Breast epithelium (tissue), 4 donors: ENCODE measurements around the gene DIO1. TPM values are rescaled to one million over a fixed set of nuclear protein-coding genes. Genes with fewer than 3 reads are reported as not detected.
"Not testable (repeated sequence)": the region's sequence is repeated elsewhere in the genome, so short reads cannot be mapped to it uniquely, and the experiment has no call there.

Experiments
- DNase-seq, 2 donors: peaks; one replicate each; pipeline ENCODE4 v3.0.0-alpha.2; 2019; ENCODE audit warnings: low spot score in 2 of 2
- H3K27ac ChIP-seq, 2 donors: fragments of 200-600 bp; sonication (generic) in 1 of 2; one replicate each; pipeline ENCODE4 v1.5.1; 2016 to 2019; ENCODE audit warnings: mild to moderate bottlenecking in 1 of 2
- H3K27me3 ChIP-seq, 2 donors: fragments of 200-600 bp; sonication (generic) in 1 of 2; one replicate each; pipeline versions ENCODE4 v1.5.1 to v1.6.0; 2017 to 2019; ENCODE audit warnings: control low read depth in 1 of 2, mild to moderate bottlenecking in 1 of 2
- H3K36me3 ChIP-seq: fragments of 200-600 bp; one replicate; pipeline ENCODE4 v1.5.1; 2019
- H3K4me1 ChIP-seq, 2 donors: fragments of 200-600 bp; sonication (generic); one replicate each; pipeline ENCODE4 v1.5.1; 2016 to 2019; ENCODE audit warnings: control low read depth in 1 of 2
- H3K4me3 ChIP-seq, 3 donors: fragments of 200-600 bp; sonication (generic); 1 replicate in 2 of 3; 2 replicates in 1 of 3; pipeline ENCODE4 v1.5.1; 2016 to 2019; ENCODE audit warnings: mild to moderate bottlenecking in 3 of 3, moderate library complexity in 2 of 3
- H3K9me3 ChIP-seq, 2 donors: fragments of 200-600 bp; sonication (generic) in 1 of 2; one replicate each; pipeline ENCODE4 v1.5.1; 2016 to 2019; ENCODE audit warnings: control low read depth in 1 of 2
- POLR2A ChIP-seq: fragments of 450-650 bp; IDR thresholded peaks from one replicate; pipeline ENCODE4 v1.6.1; 2016; ENCODE audit warnings: antibody characterized with exemption, mild to moderate bottlenecking, moderate library complexity
- POLR2AphosphoS5 ChIP-seq, 3 donors: sonication (generic); formaldehyde crosslinking; IDR thresholded peaks; one replicate each; pipeline ENCODE4 v1.6.1; 2017; ENCODE audit warnings: antibody characterized with exemption in 3 of 3
- intact Hi-C: fragments of 100-400 bp; cut with DNase I; formaldehyde crosslinking; loops from one replicate; pipeline ENCODE4 v1.15.1; 2023; ENCODE audit warnings: low total_unique reads
- total RNA-seq, 3 donors: library from RNA; depleted of rRNA; stranded (reverse); fragments of >200 nt; gene quantifications; one replicate each; pipeline ENCODE4 v1.1.0, GENCODE V29; 2016
- TF ChIP-seq, protein P1 (sequence below), 3 donors: fragments of 450-650 bp; IDR thresholded peaks; one replicate each; pipeline ENCODE4 v1.5.1; 2016 to 2017; ENCODE audit warnings: antibody characterized with exemption in 3 of 3, mild to moderate bottlenecking in 3 of 3, moderate library complexity in 3 of 3

DIO1 gene
- total RNA-seq, 3 donors from 2014 or later: 0.59 to 8.2 TPM; not detected in 1

DNA sequence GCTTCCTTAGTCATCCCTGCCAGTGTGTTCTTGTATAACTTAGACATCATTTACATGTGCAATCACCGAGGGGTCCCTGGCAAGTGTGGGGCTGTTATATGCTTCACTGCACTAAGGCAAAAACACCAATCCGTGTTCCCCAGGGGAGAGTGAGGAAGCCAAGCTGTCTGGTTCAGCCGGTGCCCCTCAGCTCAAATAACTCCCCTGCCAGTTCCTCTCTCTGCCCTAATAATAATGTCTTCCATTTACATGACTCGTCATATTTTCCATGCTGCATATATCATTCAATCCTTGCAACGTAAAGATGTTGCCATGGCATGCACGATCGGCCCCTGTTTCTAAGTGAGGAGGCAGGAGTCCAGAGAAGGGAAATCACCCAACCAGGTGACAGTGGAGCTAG lies 31.5 kb upstream of the DIO1 start:
- TF ChIP-seq, protein P1, sequence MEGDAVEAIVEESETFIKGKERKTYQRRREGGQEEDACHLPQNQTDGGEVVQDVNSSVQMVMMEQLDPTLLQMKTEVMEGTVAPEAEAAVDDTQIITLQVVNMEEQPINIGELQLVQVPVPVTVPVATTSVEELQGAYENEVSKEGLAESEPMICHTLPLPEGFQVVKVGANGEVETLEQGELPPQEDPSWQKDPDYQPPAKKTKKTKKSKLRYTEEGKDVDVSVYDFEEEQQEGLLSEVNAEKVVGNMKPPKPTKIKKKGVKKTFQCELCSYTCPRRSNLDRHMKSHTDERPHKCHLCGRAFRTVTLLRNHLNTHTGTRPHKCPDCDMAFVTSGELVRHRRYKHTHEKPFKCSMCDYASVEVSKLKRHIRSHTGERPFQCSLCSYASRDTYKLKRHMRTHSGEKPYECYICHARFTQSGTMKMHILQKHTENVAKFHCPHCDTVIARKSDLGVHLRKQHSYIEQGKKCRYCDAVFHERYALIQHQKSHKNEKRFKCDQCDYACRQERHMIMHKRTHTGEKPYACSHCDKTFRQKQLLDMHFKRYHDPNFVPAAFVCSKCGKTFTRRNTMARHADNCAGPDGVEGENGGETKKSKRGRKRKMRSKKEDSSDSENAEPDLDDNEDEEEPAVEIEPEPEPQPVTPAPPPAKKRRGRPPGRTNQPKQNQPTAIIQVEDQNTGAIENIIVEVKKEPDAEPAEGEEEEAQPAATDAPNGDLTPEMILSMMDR (IDR thresholded peaks at IDR 0.05): no peak
- TF ChIP-seq POLR2AphosphoS5 (IDR thresholded peaks at IDR 0.05) (no peak), POLR2A (no peak)
- Histone ChIP-seq H3K4me3 (no peak overlapping the region), H3K36me3 (no peaks in the 10 kb centered on the region), H3K4me1 (no peaks in the 10 kb centered on the region), H3K27ac (no peak overlapping the region), H3K27me3 (no peaks in the 10 kb centered on the region), H3K9me3 (no peaks in the 10 kb centered on the region)
- no peak for DNase-seq
- intact Hi-C loops: no loop called here

DNA sequence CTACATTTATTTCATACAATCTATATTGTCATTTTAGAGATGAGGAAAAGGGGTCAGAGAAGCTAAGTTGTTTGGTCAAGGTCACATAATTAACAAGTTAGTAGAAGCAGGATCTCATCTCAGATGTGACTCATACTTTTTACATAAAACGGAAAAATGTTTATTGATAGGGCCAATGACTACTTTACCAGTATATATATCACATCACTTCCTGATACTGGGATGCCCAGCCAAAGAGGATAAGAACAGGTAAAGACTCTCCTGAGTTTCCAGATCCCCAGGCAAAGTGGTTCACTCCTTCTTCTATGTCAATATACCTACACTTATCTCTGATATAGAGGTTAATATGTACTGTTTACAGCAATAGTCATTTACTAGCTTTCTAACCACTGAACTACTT lies 25.4 kb upstream of the DIO1 start:
- Histone ChIP-seq H3K4me3 (no peak overlapping the region), H3K9me3 (no peaks in the 10 kb centered on the region), H3K27ac (no peak overlapping the region), H3K27me3 (no peaks in the 10 kb centered on the region), H3K4me1 (no peaks in the 10 kb centered on the region), H3K36me3 (peaks cover 5% of the 10 kb centered on the region)
- no peak for DNase-seq
- intact Hi-C loops: no loop called here
- no peak for TF ChIP-seq POLR2A
- TF ChIP-seq POLR2AphosphoS5 (IDR thresholded peaks at IDR 0.05): no peak
- TF ChIP-seq, protein P1 (IDR thresholded peaks at IDR 0.05): no peak

DNA sequence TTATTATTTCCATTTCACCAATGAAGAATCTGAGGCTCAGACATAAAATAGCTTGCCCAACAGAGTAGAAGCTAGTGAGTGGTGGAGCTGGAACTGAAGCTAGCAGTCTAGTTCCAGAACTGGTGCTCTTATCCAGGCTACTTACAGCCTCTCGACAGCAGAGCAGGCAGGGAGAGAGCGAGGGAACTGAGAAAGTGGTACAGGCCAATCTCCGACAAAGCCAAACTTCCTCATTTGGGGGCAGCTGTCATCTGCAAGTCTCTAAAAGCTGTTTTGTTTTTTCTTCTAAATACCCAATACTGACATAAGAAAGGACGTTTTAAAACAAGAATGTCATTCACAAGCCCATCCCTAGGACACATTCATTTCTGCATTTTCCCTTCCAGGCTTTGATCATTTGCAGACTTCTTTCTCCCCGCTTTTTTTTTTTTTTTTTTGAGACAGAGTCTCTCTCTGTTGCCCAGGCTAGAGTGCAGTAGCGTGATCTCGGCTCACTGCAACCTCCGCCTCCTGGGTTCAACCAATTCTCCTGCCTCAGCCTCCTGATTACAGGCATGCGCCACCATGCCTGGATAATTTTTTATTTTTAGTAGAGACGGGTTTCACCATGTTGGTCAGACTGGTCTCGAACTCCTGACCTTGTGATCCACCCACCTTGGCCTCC lies 24.4 kb upstream of the DIO1 start:
- Histone ChIP-seq H3K4me3 (no peak overlapping the region), H3K27ac (no peak overlapping the region), H3K9me3 (no peaks in the 10 kb centered on the region), H3K4me1 (no peaks in the 10 kb centered on the region), H3K27me3 (no peaks in the 10 kb centered on the region), H3K36me3 (peaks cover 5% of the 10 kb centered on the region)
- intact Hi-C loops: no loop called here
- no peak for DNase-seq
- TF ChIP-seq POLR2AphosphoS5 (IDR thresholded peaks at IDR 0.05): no peak

DNA sequence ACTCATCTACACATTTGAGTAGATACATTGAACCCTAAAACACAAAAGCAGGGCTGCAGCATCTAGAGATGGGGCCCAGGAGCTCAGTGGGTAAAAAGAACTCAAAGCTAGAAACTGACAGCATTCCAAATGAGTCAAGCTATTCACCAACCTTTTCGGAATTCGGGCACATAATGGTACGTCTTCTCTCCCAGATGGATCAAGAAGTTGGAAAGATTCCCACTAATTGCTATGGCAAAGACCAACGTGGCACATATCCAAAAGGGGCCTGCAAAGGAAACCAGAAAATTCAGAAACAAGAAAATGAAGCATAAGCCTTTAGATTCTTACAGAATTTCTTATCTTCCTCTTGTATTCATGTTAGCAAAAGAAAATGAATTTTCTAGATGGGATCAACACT lies 22.8 kb upstream of the DIO1 start:
- Histone ChIP-seq H3K36me3 (peaks cover 5% of the 10 kb centered on the region), H3K4me1 (no peaks in the 10 kb centered on the region), H3K27ac (no peak overlapping the region), H3K9me3 (no peaks in the 10 kb centered on the region), H3K4me3 (no peak overlapping the region), H3K27me3 (no peaks in the 10 kb centered on the region)
- intact Hi-C loops: no loop called here
- DNase-seq: no peak
- TF ChIP-seq POLR2AphosphoS5 (IDR thresholded peaks at IDR 0.05): no peak
- TF ChIP-seq POLR2A: no peak
- TF ChIP-seq, protein P1 (IDR thresholded peaks at IDR 0.05): no peak

DNA sequence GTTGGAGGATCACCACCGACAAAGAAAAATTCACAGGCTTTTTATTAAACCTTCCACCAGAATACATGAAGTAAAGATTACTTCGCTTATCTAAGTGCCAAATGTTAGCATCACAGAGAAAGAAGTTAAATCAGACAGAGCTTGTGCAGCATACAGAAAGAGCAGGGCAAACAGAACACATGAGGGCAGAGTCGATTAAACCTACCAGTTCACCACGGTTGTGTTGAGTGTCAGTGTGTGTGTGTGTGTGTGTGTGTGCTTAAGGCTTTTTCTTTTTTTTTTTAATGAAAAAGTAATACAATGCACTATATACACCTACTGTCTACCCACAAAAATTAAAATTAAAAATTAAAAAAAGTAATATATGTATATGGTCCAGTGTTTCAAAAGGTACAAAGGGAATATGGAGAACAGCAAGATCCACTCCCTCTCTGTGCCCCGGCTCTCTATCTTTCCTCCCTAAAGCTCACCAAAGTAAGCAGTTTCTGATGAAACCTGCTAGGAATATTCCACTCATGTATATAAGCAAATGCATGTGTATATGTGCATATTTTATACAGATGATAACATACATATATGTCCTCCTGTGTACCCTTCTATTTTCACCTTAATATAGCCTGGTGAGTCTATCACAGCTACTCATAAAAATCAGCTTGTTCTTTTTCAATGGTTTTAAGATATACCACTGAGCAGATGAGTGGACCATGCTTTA lies 22.1 kb upstream of the DIO1 start:
- peaks cover 5% of the 10 kb centered on the region for H3K36me3 ChIP-seq
- H3K4me1 ChIP-seq: no peaks in the 10 kb centered on the region
- no peak for DNase-seq
- intact Hi-C loops: no loop called here
- H3K27ac ChIP-seq: no peak overlapping the region
- H3K27me3 ChIP-seq: no peaks in the 10 kb centered on the region
- TF ChIP-seq POLR2AphosphoS5 (IDR thresholded peaks at IDR 0.05): no peak
- TF ChIP-seq, protein P1 (IDR thresholded peaks at IDR 0.05): no peak
- no peak overlapping the region for H3K4me3 ChIP-seq
- H3K9me3 ChIP-seq: no peaks in the 10 kb centered on the region

DNA sequence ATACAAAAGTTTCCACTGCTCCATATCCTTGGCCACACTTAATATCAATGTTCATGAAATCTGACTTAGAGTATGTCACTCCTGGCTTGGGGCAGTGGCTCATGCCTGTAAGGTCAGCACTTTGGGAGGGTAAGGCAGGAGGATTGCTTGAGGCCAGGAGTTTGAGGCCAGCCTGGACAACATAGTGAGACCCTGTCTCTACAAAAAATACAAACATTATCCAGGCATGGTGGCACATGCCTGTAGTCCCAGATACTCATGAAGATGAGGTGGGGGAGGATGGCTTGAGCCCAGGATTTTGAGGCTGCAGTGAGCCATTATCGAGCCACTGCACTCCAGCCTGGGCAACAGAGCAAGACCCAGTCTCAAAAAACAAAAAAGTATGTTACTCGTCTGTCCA lies 18.8 kb upstream of the DIO1 start:
- H3K4me3 ChIP-seq, H3K27me3 ChIP-seq, DNase-seq, H3K9me3 ChIP-seq, H3K36me3 ChIP-seq, intact Hi-C loops, H3K27ac ChIP-seq, H3K4me1 ChIP-seq: not testable (repeated sequence)
